HG03521 (cell line): ENCODE data around the gene HOXC11.

Source experiments
- ATAC-seq: cut with Tn5 transposase; IDR thresholded peaks from one replicate; pipeline ENCODE4 v1.9.1; 2021; ENCODE audit warnings: mild to moderate bottlenecking, moderate library complexity; ENCODE audit not compliant: unreplicated experiment

The HOXC11 gene

DNA sequence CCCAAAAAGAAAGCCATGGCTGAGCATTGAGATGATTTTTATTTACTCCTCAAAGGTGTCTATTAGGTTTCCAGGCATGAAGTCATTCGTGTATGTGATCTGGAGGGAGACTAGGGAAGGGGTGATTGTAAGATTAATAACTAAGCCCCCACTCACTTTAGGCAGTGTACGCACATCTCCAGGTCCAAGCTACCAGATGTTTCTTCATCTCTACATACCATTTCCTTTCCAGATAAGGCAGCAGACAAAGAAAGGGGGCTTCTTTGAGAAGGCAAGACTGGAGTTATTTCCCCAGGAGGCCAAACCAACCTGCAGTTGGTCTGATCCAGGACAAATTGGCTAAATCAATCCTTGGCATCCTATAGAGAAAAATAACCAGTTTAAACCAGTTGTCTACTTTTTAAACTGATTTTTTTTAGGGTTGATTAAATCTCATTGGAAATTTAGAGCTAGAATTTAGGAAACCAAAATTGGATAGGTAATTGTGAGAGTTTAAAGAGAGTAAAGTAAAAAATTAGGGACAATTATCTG, 30.4 kb upstream of the HOXC11 start:
- no peak for ATAC-seq

GRCh38 chr12:53944209-53944608, 28.7 kb upstream of the HOXC11 start:
- ATAC-seq, result no peak

DNA sequence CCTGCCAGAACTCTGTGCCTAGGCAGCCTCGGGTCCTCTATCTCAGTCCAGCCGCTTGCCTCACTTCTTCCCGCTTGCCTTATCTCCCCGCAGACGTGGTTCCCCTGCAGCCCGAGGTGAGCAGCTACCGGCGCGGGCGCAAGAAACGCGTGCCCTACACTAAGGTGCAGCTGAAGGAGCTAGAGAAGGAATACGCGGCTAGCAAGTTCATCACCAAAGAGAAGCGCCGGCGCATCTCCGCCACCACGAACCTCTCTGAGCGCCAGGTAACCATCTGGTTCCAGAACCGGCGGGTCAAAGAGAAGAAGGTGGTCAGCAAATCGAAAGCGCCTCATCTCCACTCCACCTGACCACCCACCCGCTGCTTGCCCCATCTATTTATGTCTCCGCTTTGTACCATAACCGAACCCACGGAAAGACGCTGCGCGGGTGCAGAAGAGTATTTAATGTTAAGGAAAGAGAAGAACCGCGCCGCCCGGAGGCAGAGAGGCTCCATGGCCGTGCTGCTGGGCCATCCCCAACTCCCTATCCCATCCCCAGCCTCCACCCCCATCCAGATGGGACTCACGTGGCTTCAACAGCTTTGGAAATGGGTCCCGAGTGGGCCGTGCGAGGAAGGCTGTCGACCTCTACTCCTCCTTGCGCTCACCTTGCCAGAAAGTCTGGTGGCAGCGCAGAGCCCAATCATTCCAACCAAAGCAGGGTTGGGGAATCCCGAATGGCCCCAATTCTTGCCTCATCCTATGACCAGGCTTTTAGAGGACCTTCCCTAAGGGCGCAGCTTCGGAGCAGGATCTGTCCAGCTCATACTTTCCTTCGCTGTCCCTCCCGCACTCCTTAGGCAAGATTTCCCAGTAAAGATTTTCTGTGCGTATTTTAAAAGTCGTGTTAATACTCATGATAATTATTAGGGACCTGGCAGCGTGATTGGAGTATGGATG, 27.7 kb upstream of the HOXC11 start:
- no peak for ATAC-seq

- no peak for ATAC-seq
These were observed 25.2 kb upstream of the HOXC11 start for GRCh38 chr12:53947743-53948142.

DNA sequence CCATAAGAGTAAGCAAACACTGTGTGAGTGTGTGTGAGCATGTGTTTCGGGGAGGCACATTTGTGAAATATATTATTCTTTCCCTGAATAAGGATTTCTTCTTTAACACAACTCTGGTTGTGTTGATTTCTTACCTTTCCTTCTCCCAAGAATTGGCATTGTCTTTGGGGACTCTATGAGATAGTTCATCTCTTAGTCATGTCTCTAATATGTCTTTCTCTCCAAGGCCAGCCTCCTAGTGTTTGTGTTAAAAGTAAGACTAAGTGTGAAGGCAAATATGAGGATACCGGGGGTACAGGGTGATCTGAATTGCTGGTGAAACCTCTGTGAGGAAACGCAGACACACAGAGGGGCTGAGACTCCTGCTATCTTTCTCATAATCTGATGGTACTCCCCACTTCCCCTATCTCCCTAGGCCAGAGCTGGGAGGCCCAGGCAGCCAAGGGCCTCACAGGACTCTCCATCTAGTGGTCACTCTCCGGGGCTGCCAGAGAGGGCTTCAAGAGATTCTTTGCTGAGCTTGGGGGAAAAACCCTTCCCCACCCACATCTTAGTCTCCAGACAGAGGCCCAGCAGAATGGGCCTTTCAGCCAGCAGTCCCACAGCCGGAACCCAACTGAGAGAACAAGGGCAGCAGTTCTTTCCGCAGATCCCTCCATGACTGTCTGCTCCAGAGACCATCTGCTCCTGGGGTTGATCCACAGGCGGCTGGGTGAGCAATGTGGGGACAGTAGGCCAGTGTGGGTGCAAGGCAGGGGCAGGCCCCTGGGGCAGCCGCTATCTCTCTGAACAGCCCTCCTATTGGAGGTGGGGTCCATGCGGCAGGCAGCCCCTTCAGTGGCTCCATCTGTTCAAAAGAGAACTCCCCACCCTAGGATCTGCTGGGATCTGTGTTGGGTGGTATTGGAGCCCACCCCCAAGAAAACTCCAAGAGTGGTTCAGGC, 24.0 kb upstream of the HOXC11 start:
- no peak for ATAC-seq

DNA sequence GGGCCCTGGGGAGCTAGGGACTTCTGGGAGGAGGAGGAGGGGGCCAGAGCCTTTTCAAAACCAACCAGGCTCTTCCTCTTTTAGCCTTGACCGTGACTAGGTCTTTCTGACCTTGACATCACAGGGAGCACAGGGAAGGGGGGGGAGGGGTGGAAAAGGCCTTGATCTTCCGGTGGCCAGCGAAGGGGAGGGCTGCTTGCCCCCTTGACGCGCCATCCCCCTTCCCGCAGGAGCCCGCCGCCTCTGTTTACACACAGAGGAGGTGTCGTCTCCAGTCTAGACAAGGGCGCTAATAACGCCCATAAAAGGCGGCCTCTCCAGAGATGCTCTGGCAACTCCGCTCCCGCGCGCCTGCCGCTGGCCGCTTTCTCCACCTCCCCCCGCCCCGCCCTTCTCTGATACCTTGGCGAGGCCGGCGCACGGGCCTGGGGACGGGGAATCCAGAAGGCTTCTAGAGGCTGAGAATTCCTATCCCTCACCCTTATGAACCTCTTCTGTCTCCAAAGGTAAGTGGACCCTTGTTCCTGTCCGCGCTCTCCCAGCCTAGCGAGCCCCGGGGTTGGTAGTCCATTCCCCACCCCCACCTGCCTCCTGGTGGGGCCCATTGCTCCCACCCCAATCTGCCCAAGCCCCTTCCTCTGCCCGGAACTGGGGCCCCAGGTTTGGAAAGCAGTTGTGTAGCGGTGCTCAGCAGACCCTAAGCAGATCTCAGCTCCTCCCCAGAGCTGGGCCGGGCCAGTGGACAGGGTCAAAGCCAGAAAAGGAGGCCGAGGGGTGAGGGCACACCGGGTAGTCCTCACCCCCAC, 23.1 kb upstream of the HOXC11 start:
- no peak for ATAC-seq

- ATAC-seq, result no peak
These were observed 22.5 kb upstream of the HOXC11 start for GRCh38 chr12:53950437-53950773.

- no peak for ATAC-seq
These were observed 21.9 kb upstream of the HOXC11 start for GRCh38 chr12:53950789-53951576.

- ATAC-seq, result no peak
These were observed 21.2 kb upstream of the HOXC11 start for GRCh38 chr12:53951577-53952334.

GRCh38 chr12:53952335-53952694, 20.6 kb upstream of the HOXC11 start:
- no peak for ATAC-seq

DNA sequence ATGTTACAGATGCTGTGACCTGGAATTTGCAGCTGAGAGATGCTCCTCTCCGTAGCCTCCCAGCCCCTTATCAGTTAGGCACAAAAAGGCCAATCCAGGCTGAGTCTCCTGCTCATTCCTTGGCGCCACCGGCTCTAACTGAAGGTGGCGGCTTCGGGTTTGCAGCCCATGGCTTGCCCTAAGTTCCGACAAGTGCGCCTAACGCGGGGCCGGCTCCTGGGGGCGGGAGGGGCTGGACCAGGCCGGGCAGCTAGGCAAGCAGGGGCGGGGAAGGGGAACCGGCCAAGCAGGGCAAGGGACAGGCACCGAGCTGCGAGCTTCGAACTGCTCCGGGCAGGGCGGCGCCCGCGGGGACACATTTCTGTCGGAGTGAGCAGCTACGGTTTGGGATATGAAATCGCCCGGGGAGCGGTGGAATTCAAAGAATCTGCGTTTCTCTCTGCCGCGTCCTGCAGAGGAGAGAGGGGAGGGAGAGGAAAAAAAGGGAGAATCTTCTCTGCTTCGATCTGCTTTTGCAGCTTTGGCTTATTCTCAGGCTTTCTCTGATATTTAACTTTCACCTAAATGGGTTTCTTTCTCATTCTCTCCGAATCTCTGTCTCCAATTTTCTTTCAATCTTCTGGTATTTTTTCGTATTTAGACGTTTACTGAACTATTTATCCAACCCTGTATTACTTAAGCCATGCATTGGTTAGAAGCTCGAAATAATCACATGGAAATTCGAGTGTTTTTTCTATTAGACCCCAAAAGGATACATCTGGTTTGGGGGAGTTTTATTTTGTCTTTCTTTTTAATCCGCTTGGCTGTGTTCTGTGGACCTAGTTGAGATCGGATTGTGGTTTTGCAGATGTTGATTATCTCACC, 19.8 kb upstream of the HOXC11 start:
- ATAC-seq, result no peak

GRCh38 chr12:53953831-53954693, 18.9 kb upstream of the HOXC11 start:
- no peak for ATAC-seq

GRCh38 chr12:53954694-53955035, 18.3 kb upstream of the HOXC11 start, which contains the start of gene HOXC12:
HOXC12 (plus strand) TSS chr12:53954903; CDS start chr12:53954930, 27 bp downstream.
- no peak for ATAC-seq

GRCh38 chr12:53955036-53955775, 17.7 kb upstream of the HOXC11 start:
- ATAC-seq, result no peak

- ATAC-seq, result no peak
These were observed 17.1 kb upstream of the HOXC11 start for GRCh38 chr12:53955776-53956250.

DNA sequence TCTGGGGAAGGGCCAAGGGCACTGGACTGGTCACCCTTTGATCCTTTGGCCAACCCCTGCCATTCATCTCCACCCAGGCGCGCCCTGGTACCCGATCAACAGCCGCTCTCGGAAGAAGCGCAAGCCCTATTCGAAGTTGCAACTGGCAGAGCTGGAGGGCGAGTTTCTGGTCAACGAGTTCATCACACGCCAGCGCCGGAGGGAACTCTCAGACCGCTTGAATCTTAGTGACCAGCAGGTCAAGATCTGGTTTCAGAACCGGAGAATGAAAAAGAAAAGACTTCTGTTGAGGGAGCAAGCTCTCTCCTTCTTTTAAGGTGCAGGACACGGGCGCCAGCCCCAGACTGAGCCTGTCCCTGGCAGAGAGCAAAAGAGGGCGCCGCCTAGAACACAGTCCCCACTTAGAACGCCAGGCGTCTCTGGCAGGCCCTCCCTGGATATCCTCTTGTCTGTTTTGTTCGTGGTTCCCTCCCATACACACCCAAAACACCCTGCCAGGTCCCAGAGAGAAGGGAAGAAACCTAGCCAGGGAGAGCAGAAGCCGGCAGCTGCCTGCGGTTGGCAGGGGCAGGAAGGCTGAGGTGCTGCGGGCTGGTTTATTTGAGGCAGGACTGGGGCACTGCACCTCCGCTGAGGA, 16.6 kb upstream of the HOXC11 start:
- ATAC-seq, result no peak
